ENCODE results near the gene FMN1.

DNA sequence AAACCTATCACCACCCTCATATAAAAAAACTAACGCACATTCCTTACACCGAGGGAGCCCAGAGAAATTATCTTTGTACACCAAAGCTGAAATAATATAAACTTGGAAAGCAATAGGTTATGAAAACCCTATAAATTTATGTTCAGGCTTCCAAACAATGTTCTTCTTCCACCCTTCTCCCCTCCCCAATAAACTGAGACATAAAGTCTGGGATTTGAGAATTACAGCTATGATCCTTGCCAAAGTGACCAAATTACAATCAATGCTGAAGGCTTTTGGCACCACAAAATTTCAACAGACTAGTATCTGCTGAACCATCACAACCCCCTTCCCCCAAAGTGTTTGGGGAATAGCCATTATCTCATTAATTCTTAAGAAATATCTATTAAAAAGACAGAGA lies 237.8 kb downstream of the FMN1 start:
- TF ChIP-seq CTCF (conservative IDR thresholded peaks at IDR 0.05; ENCODE audit: low read depth, low read length) (no peak), EZH2phosphoT487 (IDR thresholded peaks at IDR 0.05; ENCODE audit: borderline replicate concordance, low read length) (no peak), EZH2 (IDR thresholded peaks at IDR 0.05; ENCODE audit: low read length, unreplicated experiment) (no peak)

Measured in PC-3 (cell line).